ENCODE results near the gene ADAMTS17. TPM values are rescaled to one million over a fixed set of nuclear protein-coding genes. Genes with fewer than 3 reads are reported as not detected.

Gene ADAMTS17
- total RNA-seq, 1 donor from 2014 or later = 0.99 TPM

DNA sequence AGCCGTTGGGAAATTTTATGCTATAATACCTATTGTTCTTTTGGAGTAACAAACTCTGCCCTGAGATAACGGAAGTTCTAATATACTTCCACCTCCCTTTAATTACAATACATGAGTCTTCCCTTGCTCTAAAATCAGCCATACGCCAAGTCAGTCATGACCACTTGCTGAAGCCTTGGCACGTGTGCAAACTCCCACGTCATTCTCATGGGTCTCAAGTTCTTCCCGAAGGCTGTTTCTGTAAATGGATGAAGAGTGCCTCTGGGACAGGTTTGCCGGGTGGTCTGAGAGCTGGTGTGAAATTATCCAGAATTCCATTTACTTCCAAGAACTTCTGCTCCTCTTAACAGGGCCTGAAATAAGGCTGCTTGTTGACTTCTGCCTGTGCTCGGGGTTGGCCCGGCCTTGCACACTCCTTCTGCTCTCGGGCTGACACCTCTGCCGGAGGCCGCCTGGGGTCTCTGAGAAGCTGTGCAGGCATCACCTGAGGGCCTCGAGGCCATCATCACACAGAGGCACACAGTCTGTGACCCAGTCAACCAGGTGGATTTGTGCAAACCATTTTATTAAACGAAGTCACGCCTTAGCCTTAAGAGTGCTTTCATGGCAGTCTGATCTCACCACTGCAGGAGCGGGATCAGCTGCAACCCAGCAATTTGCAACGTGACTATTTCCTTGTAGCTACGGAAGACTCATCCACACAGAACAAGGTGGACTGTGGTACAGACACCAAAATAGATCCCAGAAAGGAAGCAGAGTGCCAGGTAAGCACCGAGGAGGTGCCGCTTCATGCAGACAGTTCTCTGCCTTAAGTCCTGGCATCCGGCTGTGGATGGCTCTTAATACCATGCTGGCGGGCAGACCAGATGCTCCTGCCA is 120.1 kb downstream of the ADAMTS17 start:
- intact Hi-C loops (cut with micrococcal nuclease) = no loop called here
- Histone ChIP-seq H3K4me3 (no peak overlapping the region), H3K27me3 (ENCODE audit: low read depth) (no peaks in the 10 kb centered on the region), H3K4me1 (peaks cover 2% of the 10 kb centered on the region), H3K27ac (replicated peaks) (no peak overlapping the region), H3K9me3 (replicated peaks) (no peaks in the 10 kb centered on the region), H3K36me3 (no peaks in the 10 kb centered on the region)
- no peak for DNase-seq
- TF ChIP-seq, protein P1, sequence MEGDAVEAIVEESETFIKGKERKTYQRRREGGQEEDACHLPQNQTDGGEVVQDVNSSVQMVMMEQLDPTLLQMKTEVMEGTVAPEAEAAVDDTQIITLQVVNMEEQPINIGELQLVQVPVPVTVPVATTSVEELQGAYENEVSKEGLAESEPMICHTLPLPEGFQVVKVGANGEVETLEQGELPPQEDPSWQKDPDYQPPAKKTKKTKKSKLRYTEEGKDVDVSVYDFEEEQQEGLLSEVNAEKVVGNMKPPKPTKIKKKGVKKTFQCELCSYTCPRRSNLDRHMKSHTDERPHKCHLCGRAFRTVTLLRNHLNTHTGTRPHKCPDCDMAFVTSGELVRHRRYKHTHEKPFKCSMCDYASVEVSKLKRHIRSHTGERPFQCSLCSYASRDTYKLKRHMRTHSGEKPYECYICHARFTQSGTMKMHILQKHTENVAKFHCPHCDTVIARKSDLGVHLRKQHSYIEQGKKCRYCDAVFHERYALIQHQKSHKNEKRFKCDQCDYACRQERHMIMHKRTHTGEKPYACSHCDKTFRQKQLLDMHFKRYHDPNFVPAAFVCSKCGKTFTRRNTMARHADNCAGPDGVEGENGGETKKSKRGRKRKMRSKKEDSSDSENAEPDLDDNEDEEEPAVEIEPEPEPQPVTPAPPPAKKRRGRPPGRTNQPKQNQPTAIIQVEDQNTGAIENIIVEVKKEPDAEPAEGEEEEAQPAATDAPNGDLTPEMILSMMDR (IDR thresholded peaks at IDR 0.05; ENCODE audit: borderline replicate concordance) = no peak

DNA sequence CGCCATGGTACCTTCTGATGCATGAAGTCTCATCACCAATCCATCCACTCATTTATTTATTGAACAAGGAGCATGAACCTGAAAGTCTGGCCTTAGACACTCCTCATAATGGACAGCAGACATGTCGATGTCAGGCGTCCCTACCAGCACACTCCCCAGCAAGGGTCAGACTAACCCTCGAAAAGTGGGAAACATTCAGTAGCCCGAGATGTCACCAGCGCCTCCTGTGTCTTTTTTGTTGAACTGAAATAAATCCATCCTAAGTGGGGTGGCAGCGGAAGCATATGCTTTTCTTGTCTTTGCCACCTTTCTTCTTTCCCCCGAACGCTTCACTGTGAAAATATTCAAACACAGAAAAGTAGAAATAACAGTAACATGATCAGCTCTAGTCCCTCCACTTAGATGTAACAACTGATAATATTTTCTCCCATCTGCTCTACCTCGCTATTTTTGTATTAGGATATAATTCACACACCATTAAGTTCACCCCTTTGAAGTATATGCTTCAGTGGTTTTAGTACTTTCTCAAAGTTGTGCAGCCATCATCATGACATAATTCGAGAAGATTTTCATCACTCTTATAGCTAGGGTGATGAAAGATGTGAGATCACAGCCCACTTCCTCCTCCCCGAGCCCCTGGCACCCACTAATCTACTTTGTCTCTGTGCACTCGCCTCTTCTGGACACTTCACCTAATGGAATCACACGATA is 121.6 kb downstream of the ADAMTS17 start:
- Histone ChIP-seq H3K9me3 (replicated peaks) (no peaks in the 10 kb centered on the region), H3K4me1 (peaks cover 17% of the 10 kb centered on the region), H3K4me3 (no peak overlapping the region), H3K27ac (replicated peaks) (no peak overlapping the region), H3K36me3 (no peaks in the 10 kb centered on the region), H3K27me3 (ENCODE audit: low read depth) (no peaks in the 10 kb centered on the region)
- TF ChIP-seq, protein P1 (IDR thresholded peaks at IDR 0.05; ENCODE audit: borderline replicate concordance) = no peak
- no peak for DNase-seq
- intact Hi-C loops (cut with micrococcal nuclease) = no loop called here

GRCh38 chr15:100218434-100218833 is 123.3 kb downstream of the ADAMTS17 start:
- H3K27ac ChIP-seq (replicated peaks) = no peak overlapping the region
- TF ChIP-seq, protein P1 (IDR thresholded peaks at IDR 0.05; ENCODE audit: borderline replicate concordance) = no peak
- H3K36me3 ChIP-seq = no peaks in the 10 kb centered on the region
- no peak for DNase-seq
- peaks cover 17% of the 10 kb centered on the region for H3K4me1 ChIP-seq
- no peaks in the 10 kb centered on the region for H3K27me3 ChIP-seq (ENCODE audit: low read depth)
- H3K9me3 ChIP-seq (replicated peaks) = no peaks in the 10 kb centered on the region
- no peak overlapping the region for H3K4me3 ChIP-seq
- intact Hi-C loops (cut with micrococcal nuclease) = no loop called here

- peaks cover 17% of the 10 kb centered on the region for H3K4me1 ChIP-seq
- no peak for DNase-seq
- intact Hi-C loops (cut with micrococcal nuclease) = no loop called here
- no peaks in the 10 kb centered on the region for H3K9me3 ChIP-seq (replicated peaks)
- TF ChIP-seq, protein P1 (IDR thresholded peaks at IDR 0.05; ENCODE audit: borderline replicate concordance) = no peak
- H3K4me3 ChIP-seq = no peak overlapping the region
- no peaks in the 10 kb centered on the region for H3K36me3 ChIP-seq
- no peaks in the 10 kb centered on the region for H3K27me3 ChIP-seq (ENCODE audit: low read depth)
- H3K27ac ChIP-seq (replicated peaks) = peak overlapping the region; percentile 47
These were observed 125.6 kb downstream of the ADAMTS17 start for GRCh38 chr15:100216182-100216581.

- Histone ChIP-seq H3K27me3 (ENCODE audit: low read depth) (no peaks in the 10 kb centered on the region), H3K9me3 (replicated peaks) (no peaks in the 10 kb centered on the region), H3K4me1 (peaks cover 17% of the 10 kb centered on the region), H3K36me3 (no peaks in the 10 kb centered on the region), H3K27ac (replicated peaks) (peak overlapping the region; percentile 47), H3K4me3 (no peak overlapping the region)
- intact Hi-C loops (cut with micrococcal nuclease) = no loop called here
- TF ChIP-seq, protein P1 (IDR thresholded peaks at IDR 0.05; ENCODE audit: borderline replicate concordance) = no peak
- no peak for DNase-seq
These were observed 126.0 kb downstream of the ADAMTS17 start for GRCh38 chr15:100215843-100216169.
